IMR-90 (cell line): ENCODE measurements around the gene SOCS3. TPM values are rescaled to one million over a fixed set of nuclear protein-coding genes. Genes with fewer than 3 reads are reported as not detected.

Experiments used
- ATAC-seq: fragments of 200-7000 bp; cut with Tn5 transposase; 2 replicates; pipeline ENCODE4 v1.9.1; 2020; ENCODE audit warnings: low read depth, mild to moderate bottlenecking, moderate library complexity
- BruUV-seq: library from RNA; stranded (reverse); fragments of 400-500 nt; replicated peaks from 2 replicates; lab custom pipeline; 2021; lab: Mats Ljungman, UMichigan
- CTCF ChIA-PET: fragments of 300-600 bp; formaldehyde crosslinking; extraction: SDS; loops from one replicate; lab custom pipeline; 2021; ENCODE audit warnings: antibody characterized with exemption; lab: Yijun Ruan, JAX
- POLR2A ChIA-PET: fragments of 300-600 bp; sonication (Branson Sonifier 250); formaldehyde crosslinking; loops from one replicate; lab custom pipeline; 2022; ENCODE audit warnings: antibody characterized with exemption; ENCODE audit not compliant: unreplicated experiment; lab: Charles Lee
- DNase-seq: peaks from one replicate; pipeline ENCODE4 v3.0.0; 2013
- H2AFZ ChIP-seq: replicated peaks from 2 replicates; pipeline ENCODE3; 2013; ENCODE audit warnings: low read length, mild to moderate bottlenecking; ENCODE audit not compliant: poor library complexity
- H2AK5ac ChIP-seq: 2 replicates; pipeline ENCODE4 v1.6.1; 2013; ENCODE audit warnings: low read depth, low read length, inconsistent platforms
- H2AK9ac ChIP-seq: replicated peaks from 2 replicates; pipeline ENCODE3; 2013; ENCODE audit warnings: mild to moderate bottlenecking, low read depth, low read length, moderate library complexity; ENCODE audit not compliant: poor library complexity
- H2BK120ac ChIP-seq: 2 replicates; pipeline ENCODE4 v1.6.1; 2013; ENCODE audit warnings: low read depth, low read length, inconsistent platforms
- H2BK15ac ChIP-seq: 3 replicates; pipeline ENCODE4 v1.6.1; 2013; ENCODE audit warnings: low read depth, low read length, inconsistent platforms
- H2BK20ac ChIP-seq: 2 replicates; pipeline ENCODE4 v1.6.1; 2013; ENCODE audit warnings: low read depth, mild to moderate bottlenecking, inconsistent platforms, low read length, moderate library complexity
- H2BK5ac ChIP-seq: 2 replicates; pipeline ENCODE4 v1.6.1; 2013; ENCODE audit warnings: mild to moderate bottlenecking, low read depth, low read length, inconsistent platforms; ENCODE audit not compliant: poor library complexity, severe bottlenecking
- H3K14ac ChIP-seq: replicated peaks from 2 replicates; pipeline ENCODE4 v1.6.1; 2013; ENCODE audit warnings: low read depth, low read length, inconsistent platforms
- H3K18ac ChIP-seq: 2 replicates; pipeline ENCODE4 v1.6.1; 2013; ENCODE audit warnings: low read depth, low read length, control low read depth
- H3K23ac ChIP-seq: 2 replicates; pipeline ENCODE4 v1.6.1; 2013; ENCODE audit warnings: low read depth, low read length, inconsistent platforms
- H3K27ac ChIP-seq: 2 replicates; pipeline ENCODE4 v1.5.1; 2013; ENCODE audit warnings: mild to moderate bottlenecking, control low read depth, low read length; ENCODE audit not compliant: insufficient read depth
- H3K27me3 ChIP-seq: 2 replicates; pipeline ENCODE4 v1.6.1; 2013; ENCODE audit warnings: low read length; ENCODE audit not compliant: control insufficient read depth, insufficient read depth
- H3K36me3 ChIP-seq: 2 replicates; pipeline ENCODE4 v1.6.1; 2013; ENCODE audit warnings: low read length, mixed read lengths; ENCODE audit not compliant: control insufficient read depth, insufficient read depth
- H3K4ac ChIP-seq: 2 replicates; pipeline ENCODE4 v1.6.1; 2013; ENCODE audit warnings: low read depth, low read length, inconsistent platforms
- H3K4me1 ChIP-seq: 2 replicates; pipeline ENCODE4 v1.6.1; 2013; ENCODE audit warnings: low read length, mixed read lengths; ENCODE audit not compliant: control insufficient read depth, insufficient read depth
- H3K4me2 ChIP-seq: 2 replicates; pipeline ENCODE4 v1.6.1; 2013; ENCODE audit warnings: low read depth, mild to moderate bottlenecking, control low read depth, low read length, moderate library complexity
- H3K4me3 ChIP-seq: 2 replicates; pipeline ENCODE4 v1.5.1; 2013; ENCODE audit warnings: low read depth, mild to moderate bottlenecking, control low read depth, low read length, moderate library complexity; ENCODE audit not compliant: insufficient read depth
- H3K56ac ChIP-seq: 2 replicates; pipeline ENCODE4 v1.6.1; 2013; ENCODE audit warnings: low read length, inconsistent platforms; ENCODE audit not compliant: insufficient read depth; ENCODE audit errors: extremely low read depth
- H3K79me1 ChIP-seq, 2 experiments: 2 replicates each; pipeline ENCODE4 v1.6.1; 2013; ENCODE audit warnings: low read length in 2 of 2, inconsistent platforms in 1 of 2, low read depth in 1 of 2
- H3K9ac ChIP-seq: 2 replicates; pipeline ENCODE4 v1.6.1; 2013; ENCODE audit warnings: low read depth, low read length, control low read depth
- H3K9me1 ChIP-seq: 2 replicates; pipeline ENCODE4 v1.6.1; 2013; ENCODE audit warnings: low read length, inconsistent platforms; ENCODE audit not compliant: insufficient read depth
- H3K9me3 ChIP-seq: 2 replicates; pipeline ENCODE4 v1.6.1; 2013; ENCODE audit warnings: low read length; ENCODE audit not compliant: control insufficient read depth, insufficient read depth
- H4K20me1 ChIP-seq: 2 replicates; pipeline ENCODE4 v1.6.1; 2013; ENCODE audit warnings: low read length, inconsistent platforms; ENCODE audit not compliant: insufficient read depth
- H4K5ac ChIP-seq: 2 replicates; pipeline ENCODE4 v1.6.1; 2013; ENCODE audit warnings: mild to moderate bottlenecking, low read depth, low read length, control low read depth
- H4K8ac ChIP-seq, 2 experiments: 2 replicates each; pipeline ENCODE4 v1.6.1; 2013; ENCODE audit warnings: low read depth in 2 of 2, low read length in 2 of 2, control low read depth in 1 of 2, inconsistent platforms in 1 of 2
- H4K91ac ChIP-seq: 2 replicates; pipeline ENCODE4 v1.6.1; 2013; ENCODE audit warnings: low read depth, low read length, inconsistent platforms; ENCODE audit not compliant: insufficient read depth
- BHLHE40 ChIP-seq: fragments of 150-350 bp; IDR thresholded peaks from 2 replicates; pipeline ENCODE4 v1.6.1; 2016; ENCODE audit warnings: mild to moderate bottlenecking, low read depth, low read length
- CEBPB ChIP-seq: IDR thresholded peaks from 2 replicates; pipeline ENCODE4 v1.6.1; 2012; ENCODE audit warnings: low read depth, low read length, improper control_type of control experiment
- CHD1 ChIP-seq: IDR thresholded peaks from 2 replicates; pipeline ENCODE4 v1.6.1; 2012; ENCODE audit warnings: low read depth, low read length, improper control_type of control experiment
- FOS ChIP-seq: fragments of 150-350 bp; IDR thresholded peaks from 2 replicates; pipeline ENCODE4 v1.6.1; 2016; ENCODE audit warnings: low read depth, low read length
- MAFK ChIP-seq: IDR thresholded peaks from 2 replicates; pipeline ENCODE4 v1.6.1; 2012; ENCODE audit warnings: low read depth, low read length, improper control_type of control experiment
- MAZ ChIP-seq: IDR thresholded peaks from 2 replicates; pipeline ENCODE4 v1.6.1; 2012; ENCODE audit warnings: low read depth, mild to moderate bottlenecking, low read length, improper control_type of control experiment, moderate library complexity, borderline replicate concordance
- MXI1 ChIP-seq: IDR thresholded peaks from 2 replicates; pipeline ENCODE4 v1.6.1; 2012; ENCODE audit warnings: low read depth, mild to moderate bottlenecking, low read length, moderate library complexity, borderline replicate concordance
- NFE2L2 ChIP-seq: fragments of 150-350 bp; IDR thresholded peaks from 2 replicates; pipeline ENCODE4 v1.6.1; 2016; ENCODE audit warnings: low read depth, mild to moderate bottlenecking, low read length
- POLR2A ChIP-seq: IDR thresholded peaks from 2 replicates; pipeline ENCODE4 v1.6.1; 2012; ENCODE audit warnings: mild to moderate bottlenecking, low read depth, low read length
- RAD21 ChIP-seq: IDR thresholded peaks from 2 replicates; pipeline ENCODE4 v1.6.1; 2012; ENCODE audit warnings: low read length, improper control_type of control experiment
- RCOR1 ChIP-seq: IDR thresholded peaks from 2 replicates; pipeline ENCODE4 v1.6.1; 2012; ENCODE audit warnings: mild to moderate bottlenecking, low read length, improper control_type of control experiment; ENCODE audit not compliant: insufficient replicate concordance
- RFX5 ChIP-seq: IDR thresholded peaks from 2 replicates; pipeline ENCODE4 v1.8.0; 2012; ENCODE audit warnings: low read depth, mild to moderate bottlenecking, low read length, moderate library complexity
- SMC3 ChIP-seq: fragments of 150-350 bp; IDR thresholded peaks from 2 replicates; pipeline ENCODE4 v1.6.1; 2016; ENCODE audit warnings: low read depth, mild to moderate bottlenecking, antibody characterized with exemption, low read length, moderate library complexity
- USF2 ChIP-seq: fragments of 150-350 bp; IDR thresholded peaks from 2 replicates; pipeline ENCODE4 v1.6.1; 2017; ENCODE audit warnings: mild to moderate bottlenecking, antibody characterized with exemption, low read length, low read depth
- WGBS, 2 experiments: methylation state at CpG; one replicate each; pipeline versions ENCODE4 v1.1.5 to v1.1.7; 2013; ENCODE audit warnings: missing lambda C conversion rate in 2 of 2; ENCODE audit not compliant: insufficient read length in 1 of 2; ENCODE audit errors: extremely low coverage in 2 of 2; 5-methylcytosine and 5-hydroxymethylcytosine counted together
- dilution Hi-C: fragments of 300-500 bp; cut with HindIII; formaldehyde crosslinking; loops from one replicate; pipeline ENCODE4 v1.14.3; 2018; ENCODE audit warnings: low sequenced_read_pairs; ENCODE audit not compliant: unreplicated experiment
- in situ Hi-C: fragments of 300-500 bp; cut with MboI; formaldehyde crosslinking; loops from 3 replicates; pipeline ENCODE4 v1.14.3; 2019; ENCODE audit warnings: low sequenced_read_pairs, inconsistent platforms, mixed read lengths
- intact Hi-C: fragments of 100-400 bp; cut with micrococcal nuclease; formaldehyde crosslinking; loops from 2 replicates; pipeline ENCODE4 v1.10.0; 2022
- polyA plus RNA-seq, 3 experiments: library from polyadenylated mRNA; depleted of rRNA; stranded (reverse); fragments of >200 nt; gene quantifications; 2 replicates each; pipeline ENCODE4 v1.2.3, GENCODE V29; 2012; ENCODE audit warnings: low replicate concordance in 1 of 3
- total RNA-seq: library from RNA; depleted of rRNA; stranded (reverse); fragments of >200 nt; gene quantifications from 2 replicates; pipeline ENCODE4 v1.2.3, GENCODE V29; 2012
- TF ChIP-seq, protein P1 (sequence below): conservative IDR thresholded peaks from 2 replicates; pipeline ENCODE4 v1.5.1; 2012; ENCODE audit warnings: mild to moderate bottlenecking, low read depth, low read length, improper control_type of control experiment
- TF ChIP-seq, protein P2 (sequence below): fragments of 150-350 bp; IDR thresholded peaks from 2 replicates; pipeline ENCODE4 v1.6.1; 2016; ENCODE audit warnings: low read depth, mild to moderate bottlenecking, low read length, moderate library complexity, borderline replicate concordance

SOCS3 gene
- total and polyA plus RNA-seq, 2 of the 4 experiments (the other 2 are of a cell fraction): 19.2 to 19.9 TPM

DNA sequence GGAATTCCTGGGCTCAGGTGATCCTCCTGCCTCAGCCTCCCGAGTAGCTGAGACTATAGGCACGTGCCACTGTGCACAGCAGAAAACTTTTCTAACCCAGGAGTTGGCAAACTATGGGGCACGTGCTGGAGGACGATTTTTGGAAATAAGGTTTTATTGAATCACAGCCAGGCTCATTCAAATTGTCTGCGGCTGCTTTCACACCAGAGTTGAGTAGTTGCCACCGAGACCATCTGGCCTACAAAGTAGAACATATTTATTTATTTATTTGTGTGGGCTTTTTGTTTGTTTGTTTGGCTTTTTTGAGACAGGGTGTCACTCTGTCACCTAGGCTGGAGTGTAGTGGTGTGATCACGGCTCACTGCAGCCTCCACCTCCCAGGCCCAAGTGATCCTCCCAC, 11.2 kb upstream of the SOCS3 start:
- Histone ChIP-seq H3K27me3 (no peaks in the 10 kb centered on the region), H4K91ac (no peak overlapping the region), H3K14ac (no peak overlapping the region), H3K4me2 (no peak overlapping the region), H3K4me1 (peaks cover 20% of the 10 kb centered on the region), H2AFZ (no peak overlapping the region), H3K27ac (no peak overlapping the region), H3K18ac (no peak overlapping the region), H2BK15ac (no peak overlapping the region), H4K20me1 (peaks cover 3% of the 10 kb centered on the region; the same call in 1 of the 2 replicates), H3K4ac (no peak overlapping the region), H4K5ac (no peak overlapping the region), H3K79me1 (no peaks in the 10 kb centered on the region; a peak in 1 of 4 replicates), H2BK20ac (no peak overlapping the region), H3K4me3 (no peak overlapping the region), H3K56ac (no peak overlapping the region), H4K8ac (no peak overlapping the region), H2BK120ac (no peak overlapping the region), H3K9me1 (peaks cover 7% of the 10 kb centered on the region), H3K9me3 (no peaks in the 10 kb centered on the region), H2AK9ac (no peak overlapping the region), H3K23ac (no peak overlapping the region), H2BK5ac (no peak overlapping the region), H3K9ac (no peak overlapping the region), H3K36me3 (no peaks in the 10 kb centered on the region), H2AK5ac (no peak overlapping the region)
- DNase-seq (no peak), ATAC-seq (no peak)
- TF ChIP-seq, protein P1, sequence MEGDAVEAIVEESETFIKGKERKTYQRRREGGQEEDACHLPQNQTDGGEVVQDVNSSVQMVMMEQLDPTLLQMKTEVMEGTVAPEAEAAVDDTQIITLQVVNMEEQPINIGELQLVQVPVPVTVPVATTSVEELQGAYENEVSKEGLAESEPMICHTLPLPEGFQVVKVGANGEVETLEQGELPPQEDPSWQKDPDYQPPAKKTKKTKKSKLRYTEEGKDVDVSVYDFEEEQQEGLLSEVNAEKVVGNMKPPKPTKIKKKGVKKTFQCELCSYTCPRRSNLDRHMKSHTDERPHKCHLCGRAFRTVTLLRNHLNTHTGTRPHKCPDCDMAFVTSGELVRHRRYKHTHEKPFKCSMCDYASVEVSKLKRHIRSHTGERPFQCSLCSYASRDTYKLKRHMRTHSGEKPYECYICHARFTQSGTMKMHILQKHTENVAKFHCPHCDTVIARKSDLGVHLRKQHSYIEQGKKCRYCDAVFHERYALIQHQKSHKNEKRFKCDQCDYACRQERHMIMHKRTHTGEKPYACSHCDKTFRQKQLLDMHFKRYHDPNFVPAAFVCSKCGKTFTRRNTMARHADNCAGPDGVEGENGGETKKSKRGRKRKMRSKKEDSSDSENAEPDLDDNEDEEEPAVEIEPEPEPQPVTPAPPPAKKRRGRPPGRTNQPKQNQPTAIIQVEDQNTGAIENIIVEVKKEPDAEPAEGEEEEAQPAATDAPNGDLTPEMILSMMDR: no peak
- TF ChIP-seq, protein P2, sequence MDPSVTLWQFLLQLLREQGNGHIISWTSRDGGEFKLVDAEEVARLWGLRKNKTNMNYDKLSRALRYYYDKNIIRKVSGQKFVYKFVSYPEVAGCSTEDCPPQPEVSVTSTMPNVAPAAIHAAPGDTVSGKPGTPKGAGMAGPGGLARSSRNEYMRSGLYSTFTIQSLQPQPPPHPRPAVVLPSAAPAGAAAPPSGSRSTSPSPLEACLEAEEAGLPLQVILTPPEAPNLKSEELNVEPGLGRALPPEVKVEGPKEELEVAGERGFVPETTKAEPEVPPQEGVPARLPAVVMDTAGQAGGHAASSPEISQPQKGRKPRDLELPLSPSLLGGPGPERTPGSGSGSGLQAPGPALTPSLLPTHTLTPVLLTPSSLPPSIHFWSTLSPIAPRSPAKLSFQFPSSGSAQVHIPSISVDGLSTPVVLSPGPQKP: no peak
- no peak for TF ChIP-seq MAZ
- no peak for TF ChIP-seq RAD21
- TF ChIP-seq SMC3: no peak
- TF ChIP-seq MXI1: no peak
- no peak for TF ChIP-seq CEBPB
- no peak for TF ChIP-seq RFX5
- no peak for TF ChIP-seq MAFK
- no peak for TF ChIP-seq NFE2L2
- no peak for TF ChIP-seq USF2
- TF ChIP-seq CHD1: no peak
- no peak for TF ChIP-seq RCOR1
- no peak for TF ChIP-seq POLR2A
- TF ChIP-seq FOS: no peak
- TF ChIP-seq BHLHE40: no peak
- 100% methylated on average over 1 of the region's 7 CpGs; no CpG with 5 or more reads in 1 of the 2 experiments for WGBS, 2 experiments
- ChIA-PET POLR2A (no interaction called here), CTCF (no interaction called here)
- intact Hi-C loops (no loop called here), dilution Hi-C loops (no loop called here), in situ Hi-C loops (no loop called here)
- no TSS peak for BruUV-seq
